SIG-M5 treated with dmso at 0.1 percent for 504 hours (cell line): ENCODE measurements around the gene MXRA7.
A peak's percentile ranks its signal among the peaks of the same experiment; 100 is the strongest.
"Not testable (repeated sequence)": the region's sequence is repeated elsewhere in the genome, so short reads cannot be mapped to it uniquely, and the experiment has no call there.

ENCODE experiments used
- DNase-seq: peaks from one replicate; lab custom pipeline; 2025; ENCODE audit not compliant: unreplicated experiment; lab: John Stamatoyannopoulos, UW

Gene MXRA7, protein sequence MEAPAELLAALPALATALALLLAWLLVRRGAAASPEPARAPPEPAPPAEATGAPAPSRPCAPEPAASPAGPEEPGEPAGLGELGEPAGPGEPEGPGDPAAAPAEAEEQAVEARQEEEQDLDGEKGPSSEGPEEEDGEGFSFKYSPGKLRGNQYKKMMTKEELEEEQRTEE

DNA sequence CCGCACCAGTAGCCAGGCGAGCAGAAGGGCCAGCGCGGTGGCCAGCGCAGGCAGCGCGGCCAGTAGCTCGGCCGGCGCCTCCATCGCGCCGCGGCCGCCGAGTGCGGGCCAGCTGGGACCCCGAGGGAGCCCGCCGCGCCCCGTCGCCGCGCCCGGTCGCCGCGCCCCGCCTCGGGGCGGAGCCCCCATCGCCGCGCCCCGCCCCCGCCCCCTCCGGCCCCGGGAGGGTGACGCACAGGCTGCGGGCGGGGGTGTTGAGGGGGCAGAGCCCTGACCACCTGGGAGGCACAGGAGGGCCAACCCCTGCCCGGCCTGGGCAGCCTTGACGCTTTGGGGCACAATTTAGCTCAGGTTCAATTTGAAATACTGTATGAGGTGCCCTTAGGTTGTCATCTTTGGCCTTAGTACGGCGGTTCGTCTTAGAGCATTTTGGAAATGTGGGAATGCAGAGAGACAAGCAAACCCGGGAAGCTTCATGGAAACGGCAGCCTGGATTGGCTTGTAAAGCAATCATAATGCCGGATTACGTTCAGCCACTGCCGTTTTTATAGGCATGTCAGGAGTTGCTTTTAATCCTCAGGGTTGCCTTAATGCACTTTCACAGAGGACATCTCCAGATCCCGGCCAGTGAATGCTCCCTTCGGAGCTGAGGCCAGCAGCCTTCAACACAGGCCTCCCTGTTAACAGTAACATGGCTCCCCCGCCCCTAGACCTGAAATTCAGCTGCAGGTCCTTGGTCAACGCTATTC is at the start of gene MXRA7:
Gene MXRA7, minus strand, starts transcription at position 103 of the 749 bp plus-strand sequence. Its CDS starts 19 bp downstream, at position 84.
- DNase-seq, result peak; percentile 23

DNA sequence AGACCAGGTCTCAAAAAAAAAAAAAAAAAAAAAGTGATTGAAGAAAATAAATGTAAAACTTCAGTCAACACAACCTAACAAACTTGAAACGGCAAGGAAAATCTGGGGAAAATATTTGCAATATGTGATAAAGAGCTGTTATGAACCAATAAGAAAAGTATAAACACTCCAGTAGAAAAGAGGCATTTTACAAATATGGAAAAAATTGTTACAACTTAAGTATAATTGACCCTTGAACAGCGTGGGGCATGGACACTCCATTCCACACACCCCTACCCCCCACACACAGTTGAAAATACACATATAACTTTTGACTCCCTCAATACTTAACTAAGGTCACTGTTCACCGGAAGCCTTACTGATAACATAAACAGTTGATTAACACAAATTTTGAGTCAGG is 47.8 kb upstream of the MXRA7 start:
- no peak for DNase-seq

DNA sequence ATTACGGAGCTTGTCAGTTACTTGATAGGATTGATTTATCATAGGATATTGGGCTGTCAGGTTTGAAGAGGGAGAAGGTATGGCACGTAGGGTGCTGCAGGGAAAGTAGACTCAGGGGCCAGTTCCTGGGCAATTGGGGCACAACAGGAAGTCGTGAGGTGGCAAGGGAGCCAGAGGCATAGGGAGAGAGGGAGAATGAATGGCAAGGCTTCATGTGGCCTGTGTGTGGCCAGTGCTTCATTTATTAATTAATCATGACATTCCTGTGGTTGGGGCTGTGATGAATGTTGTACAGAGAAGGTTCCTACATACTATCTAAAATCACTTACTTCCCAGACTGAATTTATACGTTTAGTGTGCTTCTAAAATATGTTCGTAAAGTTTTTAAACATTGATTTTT is 46.5 kb upstream of the MXRA7 start:
- DNase-seq, result no peak

DNA sequence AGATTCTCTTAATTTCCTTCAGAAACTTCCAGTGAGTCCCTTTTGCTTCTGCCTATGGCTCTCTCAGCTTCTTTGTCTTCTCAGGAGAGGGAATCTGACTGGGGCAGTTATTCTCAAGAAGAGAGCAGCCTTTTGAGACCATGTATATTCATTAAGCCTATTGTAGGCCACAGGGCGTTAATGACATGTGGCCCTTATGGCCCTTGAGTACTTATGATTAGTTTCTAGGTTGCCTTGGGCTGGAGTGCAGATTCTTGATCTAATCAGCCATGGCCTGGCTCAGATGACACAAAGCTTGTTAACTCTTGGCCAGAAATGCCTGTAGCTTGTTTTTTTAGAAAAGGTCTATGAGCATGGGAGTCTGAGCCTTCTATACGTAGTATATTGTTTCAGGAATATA is 44.5 kb upstream of the MXRA7 start:
- no peak for DNase-seq

DNA sequence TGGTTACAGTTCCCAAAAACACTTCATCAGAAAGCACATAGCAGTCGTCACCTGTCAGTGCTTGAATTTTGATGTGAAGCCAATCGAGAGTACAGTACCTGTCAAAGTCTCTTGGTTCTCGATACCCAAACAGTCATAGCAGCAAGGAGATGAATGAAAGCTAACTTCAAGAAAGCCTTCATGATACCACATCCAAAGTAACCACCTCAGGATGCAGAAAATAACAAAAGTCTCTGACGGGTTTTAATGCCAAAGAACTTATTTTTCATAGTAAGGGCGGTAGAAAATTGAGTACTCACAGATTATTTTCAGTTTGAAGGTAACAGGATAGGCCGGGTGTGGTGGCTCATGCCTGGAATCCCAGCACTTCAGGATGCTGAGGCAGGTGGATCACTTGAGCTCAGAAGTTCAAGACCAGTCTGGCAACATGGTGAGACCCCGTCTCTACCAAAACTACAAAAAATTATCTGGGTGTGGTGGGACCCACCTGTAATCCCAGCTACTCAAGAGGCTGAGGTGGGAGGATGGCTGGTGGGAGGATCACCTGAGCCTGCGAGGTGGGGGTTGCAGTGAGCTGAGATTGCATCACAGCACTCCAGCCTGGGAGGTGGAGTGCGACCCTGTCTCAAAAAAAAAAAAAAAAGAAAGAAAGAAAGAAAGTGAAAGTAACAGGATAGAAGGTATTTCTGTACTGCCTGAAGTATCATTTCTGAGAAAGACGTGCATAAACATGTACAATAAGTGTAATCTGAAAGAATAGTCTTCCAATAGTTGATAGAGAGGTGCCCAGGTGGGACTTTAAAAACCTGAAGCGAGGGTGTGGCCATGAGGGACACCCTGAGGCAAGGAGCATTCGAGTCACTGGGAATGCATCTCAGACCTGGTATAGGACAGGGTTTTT is 42.5 kb upstream of the MXRA7 start:
- DNase-seq, result no peak

DNA sequence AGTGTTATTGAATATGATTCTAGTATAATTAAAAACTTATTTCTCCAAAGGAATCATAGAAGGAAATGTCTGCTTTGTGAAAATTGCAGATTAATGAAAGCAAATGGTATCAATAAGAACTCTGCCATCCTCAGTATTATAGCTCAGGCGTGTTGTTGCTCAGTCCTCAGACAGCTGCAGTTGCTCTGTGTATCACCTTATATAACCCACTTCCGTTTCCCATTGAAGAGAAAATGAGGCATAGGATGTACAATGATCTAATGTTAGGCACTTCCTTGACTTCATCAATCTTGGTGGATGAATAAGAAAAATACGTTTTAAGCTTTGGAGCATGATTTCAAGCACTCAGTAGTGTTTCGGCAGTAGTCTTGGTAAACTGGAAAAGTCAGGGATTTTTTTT is 41.2 kb upstream of the MXRA7 start:
- no peak for DNase-seq

DNA sequence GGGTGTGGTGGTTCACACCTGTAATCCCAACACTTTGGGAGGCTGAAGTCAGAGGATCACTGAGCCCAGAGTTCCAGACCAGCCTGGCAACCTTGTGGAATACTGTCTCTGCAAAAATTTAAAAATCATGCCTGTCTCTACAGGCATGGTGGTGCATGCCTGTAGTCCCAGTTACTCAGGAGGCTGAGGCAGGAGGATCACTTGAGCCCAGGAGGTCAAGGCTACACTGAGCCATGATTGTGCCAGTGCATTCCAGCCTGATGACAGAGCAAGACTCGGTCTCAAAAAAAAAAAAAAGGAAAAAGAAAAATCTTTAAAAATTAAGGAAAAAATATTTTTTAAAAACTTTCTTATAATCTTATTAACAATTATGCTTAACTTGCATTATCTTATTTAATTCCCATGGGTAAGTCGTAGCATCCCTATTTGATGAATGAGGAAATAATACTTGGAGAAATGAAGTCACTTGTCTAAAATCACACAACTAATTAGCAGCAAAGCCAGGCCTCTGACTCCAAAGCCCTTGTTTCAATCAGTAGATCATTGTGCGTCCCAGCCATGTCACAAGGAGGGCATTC is 40.7 kb upstream of the MXRA7 start:
- DNase-seq, result no peak

GRCh38 chr17:76748657-76749056 is 37.9 kb upstream of the MXRA7 start:
- no peak for DNase-seq

DNA sequence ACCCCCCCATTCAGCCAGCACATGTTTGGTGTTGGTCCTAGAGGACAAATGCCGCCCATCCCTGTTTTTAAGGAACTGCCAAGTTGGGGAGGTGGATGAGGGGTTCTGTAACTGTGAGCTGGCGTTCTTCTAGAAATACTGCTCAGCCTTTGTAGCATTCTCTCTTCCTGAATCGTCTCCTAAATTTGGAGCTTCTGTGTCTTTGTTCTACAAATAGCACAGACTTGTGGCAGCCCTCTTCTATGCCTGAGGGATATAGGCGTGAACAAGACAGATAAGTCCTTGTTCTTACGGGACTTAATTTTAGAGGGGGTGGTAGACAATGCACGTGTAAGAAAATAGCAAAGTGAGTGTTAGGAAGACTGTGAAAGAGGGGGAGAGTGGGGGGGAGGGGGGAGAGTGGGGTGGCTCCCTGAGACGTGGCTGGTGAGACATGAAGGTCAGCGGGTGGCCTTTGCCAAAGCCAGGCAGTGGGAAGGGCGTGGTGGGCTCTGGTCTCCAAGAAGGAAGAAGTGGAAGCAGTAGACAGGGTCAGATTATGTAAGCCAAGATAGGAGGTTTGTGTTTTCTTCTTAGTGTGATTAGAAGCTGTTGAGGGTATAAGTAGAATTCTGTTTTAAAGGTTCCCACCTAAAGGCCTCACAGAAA is 37.1 kb upstream of the MXRA7 start:
- peak; percentile 29 for DNase-seq

DNA sequence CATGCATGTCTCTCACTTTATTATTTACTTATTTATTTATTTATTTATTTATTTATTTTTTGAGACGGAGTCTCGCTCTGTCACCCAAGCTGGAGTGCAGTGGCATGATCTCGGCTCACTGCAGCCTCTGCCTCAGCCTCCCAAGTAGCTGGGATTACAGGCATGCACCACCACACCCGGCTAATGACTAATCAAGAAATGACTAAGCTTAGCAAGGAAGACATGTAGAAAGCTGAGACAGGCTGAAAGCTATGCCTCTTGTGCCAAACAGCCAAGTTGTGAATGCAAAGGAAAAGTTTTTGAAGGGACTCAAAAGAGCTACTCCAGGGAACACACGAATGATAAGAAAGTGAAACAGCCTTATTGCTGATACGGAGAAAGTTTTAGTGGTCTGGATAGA is 35.0 kb upstream of the MXRA7 start:
- DNase-seq, result not testable (repeated sequence)

GRCh38 chr17:76744747-76745146 is 34.0 kb upstream of the MXRA7 start:
- DNase-seq, result no peak

DNA sequence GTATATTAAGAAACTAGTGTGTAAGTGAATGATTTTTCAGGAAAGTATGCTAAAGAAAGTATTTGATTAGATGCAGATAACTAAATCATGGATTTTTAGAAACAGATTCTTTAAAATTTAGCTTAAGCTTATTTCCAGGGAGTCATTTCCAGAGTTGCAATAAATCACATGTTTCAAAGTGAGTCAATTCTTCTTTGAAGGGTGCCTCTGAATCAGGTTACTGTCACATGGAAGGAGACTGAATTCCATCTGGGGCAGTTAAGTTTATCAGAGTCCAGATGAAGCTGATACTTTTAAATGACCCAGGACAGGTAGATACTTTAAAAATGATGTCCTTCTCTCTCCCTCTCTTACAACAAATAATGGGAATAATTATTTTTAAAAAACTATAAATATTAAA is 32.2 kb upstream of the MXRA7 start:
- DNase-seq, result no peak

DNA sequence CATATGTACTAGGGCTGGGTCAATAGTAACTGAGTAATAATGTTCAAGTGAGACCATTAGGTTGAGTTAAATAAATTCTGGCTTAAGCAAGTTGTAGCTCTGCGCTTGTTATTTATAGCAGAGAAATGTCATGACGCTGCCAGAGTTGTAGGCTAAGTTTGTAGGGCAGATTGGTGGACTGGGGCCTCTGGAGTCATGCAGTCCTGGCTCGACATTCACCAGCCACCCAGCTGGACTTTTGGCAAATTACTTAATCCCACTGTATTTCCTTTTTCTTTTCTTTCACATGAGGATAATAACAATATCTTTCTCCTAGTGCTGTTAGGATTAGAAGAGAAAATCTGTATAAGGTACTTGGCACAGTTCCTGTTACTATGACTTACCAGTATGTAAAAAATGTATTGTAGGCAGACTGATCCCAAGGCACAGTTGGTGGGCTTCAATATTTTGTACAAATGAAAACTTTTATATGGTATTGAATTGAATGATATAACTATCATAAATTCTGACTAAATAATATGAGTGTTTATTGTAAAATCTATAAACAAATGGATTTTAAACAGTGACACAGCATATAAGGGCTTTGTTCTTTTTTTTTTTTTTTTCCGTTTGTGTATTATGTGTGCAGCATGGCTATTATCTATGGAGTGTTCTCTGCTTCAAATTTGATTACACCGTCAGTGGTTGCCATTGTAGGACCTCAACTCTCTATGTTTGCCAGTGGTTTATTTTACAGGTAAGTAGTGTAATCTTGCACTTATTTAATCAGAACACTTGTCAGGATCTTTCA is 29.8 kb upstream of the MXRA7 start:
- no peak for DNase-seq

DNA sequence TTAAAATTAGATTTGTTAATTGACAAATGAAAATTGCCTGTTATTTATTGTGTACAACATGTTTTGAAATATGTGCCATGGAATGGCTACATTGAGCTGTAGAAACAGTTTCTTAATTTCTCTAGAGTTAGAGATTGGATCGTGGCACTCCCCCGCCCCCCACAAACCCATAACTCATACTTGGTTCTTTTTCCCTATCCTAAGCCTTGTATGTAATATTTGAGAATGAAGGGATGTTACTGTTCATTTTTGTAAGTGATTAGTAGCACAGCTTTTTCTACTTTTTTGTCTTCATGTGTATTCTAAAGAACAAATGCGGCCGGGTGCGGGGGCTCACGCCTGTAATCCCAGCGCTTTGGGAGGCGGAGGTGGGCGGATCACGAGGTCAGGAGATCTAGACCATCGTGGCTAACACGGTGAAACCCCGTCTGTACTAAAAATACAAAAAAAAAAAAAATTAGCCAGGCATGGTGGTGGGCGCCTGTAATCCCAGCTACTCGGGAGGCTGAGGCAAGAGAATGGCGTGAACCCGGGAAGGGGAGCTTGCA is 28.9 kb upstream of the MXRA7 start:
- DNase-seq, result not testable (repeated sequence)

GRCh38 chr17:76738468-76738850 is 27.7 kb upstream of the MXRA7 start:
- no peak for DNase-seq

DNA sequence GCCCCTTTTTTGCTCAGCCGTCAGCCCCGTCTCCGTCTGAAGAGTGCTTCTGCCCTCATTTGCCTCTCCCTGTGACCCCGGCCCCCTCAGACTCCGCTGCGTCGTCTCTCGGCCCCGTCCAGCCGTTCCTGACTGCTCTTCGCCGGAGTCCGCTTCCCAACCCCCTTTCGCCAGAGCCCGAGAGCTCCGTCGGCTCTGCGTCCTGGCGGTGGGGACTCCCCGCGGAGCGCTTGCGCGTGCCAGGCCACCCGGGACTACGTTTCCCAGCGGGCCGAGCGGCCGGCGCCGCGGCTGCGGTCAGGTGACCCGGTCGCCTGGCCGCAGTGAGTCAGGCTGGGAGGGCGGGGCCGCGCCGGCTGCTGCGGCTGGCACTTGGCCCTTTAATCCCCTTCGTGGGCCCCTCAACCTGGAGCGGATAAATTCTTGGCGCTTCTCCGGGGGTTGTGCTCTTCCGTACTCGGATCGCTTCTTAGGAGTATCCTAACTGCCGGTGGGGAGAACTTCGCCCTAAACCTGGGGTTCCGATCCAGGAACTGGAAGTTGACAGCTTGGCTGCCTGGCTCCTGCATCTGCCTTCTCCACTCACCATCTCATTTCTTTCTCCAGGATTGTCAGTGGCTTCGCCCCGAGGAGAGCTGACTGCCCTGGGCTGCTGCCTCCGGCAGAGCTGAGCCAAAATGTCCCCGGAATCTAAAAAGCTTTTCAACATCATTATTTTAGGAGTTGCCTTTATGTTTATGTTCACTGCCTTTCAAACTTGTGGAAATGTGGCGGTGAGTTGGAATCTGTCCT is 27.1 kb upstream of the MXRA7 start, which contains the start of gene MFSD11:
Gene MFSD11, plus strand, starts transcription at position 444 of the 792 bp plus-strand sequence. Its CDS starts 234 bp downstream, at position 678.
- peak; percentile 94 for DNase-seq

- peak; percentile 99 for DNase-seq
These were observed 26.4 kb upstream of the MXRA7 start, which contains the start of gene SRSF2 for GRCh38 chr17:76737082-76737675. Gene SRSF2, minus strand, starts transcription at chr17:76737331. Its CDS starts 171 bp downstream, at chr17:76737160.

DNA sequence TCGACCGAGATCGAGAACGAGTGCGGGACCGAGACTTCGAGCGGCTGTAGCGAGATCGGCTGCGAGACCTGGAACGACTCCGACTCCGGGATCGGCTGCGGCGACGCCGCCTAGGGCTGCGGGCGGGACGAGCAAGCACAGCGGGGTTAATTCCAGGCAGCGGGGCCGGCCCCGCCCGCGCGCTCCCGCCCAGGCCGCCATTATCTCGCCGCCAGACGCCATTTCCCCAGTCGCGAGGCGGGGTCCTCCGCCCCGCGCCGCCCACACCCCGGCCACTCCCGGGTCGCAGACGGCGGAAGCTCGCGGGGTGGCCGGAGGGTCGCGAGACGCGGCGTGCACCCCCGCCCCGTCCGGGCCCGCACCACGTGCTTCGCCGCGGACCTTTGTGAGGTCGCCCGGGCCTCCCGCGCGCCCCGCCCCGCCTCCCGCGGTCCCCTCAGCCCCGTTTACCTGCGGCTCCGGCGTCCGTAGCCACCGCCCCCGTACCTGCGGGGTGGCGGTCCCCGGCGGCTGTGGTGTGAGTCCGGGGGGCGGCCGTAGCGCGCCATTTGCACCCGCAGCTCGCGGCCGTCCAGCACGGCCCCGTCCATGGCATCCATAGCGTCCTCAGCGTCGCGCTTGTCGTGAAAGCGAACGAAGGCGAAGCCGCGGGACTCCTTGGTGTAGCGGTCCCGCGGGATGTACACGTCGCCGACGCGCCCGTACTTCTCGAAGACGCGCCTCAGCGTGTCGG is 25.8 kb upstream of the MXRA7 start:
- peak; percentile 48 for DNase-seq
